HepG2 (cell line): ENCODE measurements around the gene RAPGEF5. TPM values are rescaled to one million over a fixed set of nuclear protein-coding genes. Genes with fewer than 3 reads are reported as not detected.

Experiments used
- ATAC-seq: fragments of 200-7000 bp; cut with Tn5 transposase; 3 replicates; pipeline ENCODE4 v1.9.1; 2020; ENCODE audit warnings: mild to moderate bottlenecking, moderate library complexity
- BruUV-seq: library from RNA; stranded (reverse); fragments of 400-500 nt; replicated peaks from 2 replicates; lab custom pipeline; 2021; lab: Mats Ljungman, UMichigan
- CTCF ChIA-PET: fragments of 300-600 bp; formaldehyde crosslinking; extraction: SDS; loops from one replicate; lab custom pipeline; 2021; ENCODE audit warnings: low total read pairs, inconsistent platforms, low intra/inter-chr PET ratio; lab: Yijun Ruan, JAX
- POLR2A ChIA-PET: fragments of 350-600 bp; sonication (Branson Sonifier 250); formaldehyde crosslinking; loops from one replicate; lab custom pipeline; 2020; ENCODE audit warnings: antibody characterized with exemption, inconsistent platforms; lab: Yijun Ruan, JAX
- DNase-seq: peaks from one replicate; pipeline ENCODE4 v3.0.0-alpha.2; 2015; ENCODE audit warnings: low spot score
- FAIRE-seq: peaks from 3 replicates; lab custom pipeline; 2011; peaks lifted over from hg19 to GRCh38; lab: Jason Lieb, UNC
- H2AFZ ChIP-seq: one replicate; pipeline ENCODE4 v1.6.1; 2011; ENCODE audit warnings: low read length, inconsistent platforms
- H3K27ac ChIP-seq: fragments of 300-600 bp; 3 replicates; pipeline ENCODE4 v1.8.0; 2011; ENCODE audit warnings: mixed run types, mild to moderate bottlenecking, mixed read lengths, low read length, inconsistent platforms; ENCODE audit not compliant: insufficient read depth; ENCODE audit errors: extremely low read length
- H3K27me3 ChIP-seq, 2 experiments: fragments of 200-600 bp in 1 of 2; 2 replicates in 1 of 2; 3 replicates in 1 of 2; pipeline versions ENCODE4 v1.6.0 to v1.8.0; 2011; ENCODE audit warnings: low read length in 2 of 2, mild to moderate bottlenecking in 2 of 2, moderate library complexity in 2 of 2, inconsistent platforms in 1 of 2; ENCODE audit not compliant: insufficient read depth in 2 of 2, control insufficient read depth in 1 of 2
- H3K36me3 ChIP-seq, 2 experiments: fragments of 200-600 bp in 1 of 2; replicated peaks in 1 of 2; 2 replicates in 1 of 2; 3 replicates in 1 of 2; pipeline versions ENCODE4 v1.5.1 to v1.8.0; 2011; ENCODE audit warnings: low read length in 2 of 2, inconsistent platforms in 1 of 2; ENCODE audit not compliant: insufficient read depth in 2 of 2, control insufficient read depth in 1 of 2
- H3K4me1 ChIP-seq: 2 replicates; pipeline ENCODE4 v1.5.1; 2012; ENCODE audit warnings: low read length, inconsistent platforms; ENCODE audit not compliant: insufficient read depth
- H3K4me2 ChIP-seq: 2 replicates; pipeline ENCODE4 v1.6.0; 2011; ENCODE audit warnings: low read depth, low read length, inconsistent platforms
- H3K4me3 ChIP-seq, 3 experiments: fragments of 200-600 bp in 1 of 3; sonication (generic), shearing (Covaris generic) in 1 of 3; replicated peaks in 1 of 3; 2 replicates each; pipeline ENCODE4 v1.5.1; 2011 to 2016; ENCODE audit warnings: low read length in 3 of 3, inconsistent platforms in 2 of 3, low read depth in 2 of 3, mild to moderate bottlenecking in 2 of 3, control low read depth in 1 of 3, mixed read lengths in 1 of 3; ENCODE audit not compliant: insufficient read depth in 1 of 3
- H3K79me2 ChIP-seq: one replicate; pipeline ENCODE4 v1.6.1; 2011; ENCODE audit warnings: low read length, inconsistent platforms; ENCODE audit not compliant: insufficient read depth
- H3K9ac ChIP-seq: 2 replicates; pipeline ENCODE4 v1.6.0; 2011; ENCODE audit warnings: mild to moderate bottlenecking, low read depth, low read length, inconsistent platforms; ENCODE audit not compliant: insufficient read depth
- H3K9me3 ChIP-seq: 2 replicates; pipeline ENCODE4 v1.5.1; 2012; ENCODE audit warnings: mild to moderate bottlenecking, low read length
- H4K20me1 ChIP-seq: 2 replicates; pipeline ENCODE4 v1.6.0; 2011; ENCODE audit warnings: inconsistent platforms, mild to moderate bottlenecking, low read length, moderate library complexity; ENCODE audit not compliant: insufficient read depth
- FOSL2 ChIP-seq: sonication (generic); formaldehyde crosslinking; IDR thresholded peaks from 2 replicates; pipeline ENCODE4 v1.4.0; 2020; ENCODE audit warnings: missing genetic modification reagents
- NFIC ChIP-seq: IDR thresholded peaks from 2 replicates; pipeline ENCODE4 v1.6.1; 2012; ENCODE audit warnings: mild to moderate bottlenecking, low read length, inconsistent platforms
- NR2F1 ChIP-seq, 2 experiments: fragments of 450-650 bp in 1 of 2; formaldehyde crosslinking in 1 of 2; IDR thresholded peaks; 2 replicates each; pipeline versions ENCODE4 v1.5.0 to v1.6.1; 2016 to 2020; ENCODE audit warnings: mild to moderate bottlenecking in 1 of 2, missing compliant biosample characterization in 1 of 2, missing genetic modification reagents in 1 of 2, moderate library complexity in 1 of 2
- NR2F6 ChIP-seq, 2 experiments: IDR thresholded peaks; 2 replicates each; pipeline ENCODE4 v1.6.1; 2016; ENCODE audit warnings: antibody characterized with exemption in 1 of 2, mild to moderate bottlenecking in 1 of 2
- SP1 ChIP-seq, 2 experiments: fragments of 450-650 bp in 1 of 2; sonication (generic) in 1 of 2; formaldehyde crosslinking in 1 of 2; IDR thresholded peaks; 2 replicates each; pipeline versions ENCODE4 v1.4.0 to v1.6.1; 2016 to 2020; ENCODE audit warnings: missing genetic modification reagents in 1 of 2
- TEAD3 ChIP-seq: optimal IDR thresholded peaks from 2 replicates; pipeline ENCODE3; 2016; ENCODE audit warnings: borderline replicate concordance
- ZFP41 ChIP-seq: sonication (generic); formaldehyde crosslinking; IDR thresholded peaks from 2 replicates; pipeline ENCODE4 v1.4.0; 2020; ENCODE audit warnings: mild to moderate bottlenecking, missing genetic modification reagents, borderline replicate concordance
- WGBS: methylation state at CpG from one replicate; pipeline ENCODE4 v1.1.6; 2017; ENCODE audit warnings: low lambda C conversion rate; 5-methylcytosine and 5-hydroxymethylcytosine counted together
- in situ Hi-C: cut with HindIII; loops from 2 replicates; pipeline ENCODE4 v1.10.0; 2017; ENCODE audit warnings: low pct_unique_long_range_greater_than_20kb; ENCODE audit not compliant: extremely low pct_ligation_motif_present
- intact Hi-C: fragments of 100-400 bp; cut with micrococcal nuclease; formaldehyde crosslinking; loops from one replicate; pipeline ENCODE4 v1.10.0; 2022; ENCODE audit not compliant: unreplicated experiment
- polyA plus RNA-seq, 8 experiments: library from polyadenylated mRNA; depleted of rRNA in 3 of 8; stranded (reverse) in 7 of 8; unstranded in 1 of 8; fragments of >200 nt; fragmentation: Illumina TruSeq in 4 of 8; extraction: Trizol in 4 of 8; gene quantifications; 2 replicates each; pipeline versions ENCODE4 v1.2.1 to v1.2.3, GENCODE V29; 2011 to 2016; ENCODE audit warnings: low read depth in 4 of 8, missing spikeins in 1 of 8, mixed read lengths in 1 of 8; ENCODE audit not compliant: insufficient read depth in 1 of 8
- total RNA-seq, 5 experiments: library from RNA; depleted of rRNA; stranded (reverse); fragments of >200 nt; fragmentation: Illumina TruSeq; extraction: Trizol; gene quantifications; 2 replicates each; pipeline ENCODE4 v1.2.3, GENCODE V29; 2016; ENCODE audit warnings: low read depth in 1 of 5
- TF ChIP-seq, protein P1 (sequence below): sonication (generic); formaldehyde crosslinking; IDR thresholded peaks from 2 replicates; pipeline ENCODE4 v1.8.0; 2022; ENCODE audit warnings: mild to moderate bottlenecking, missing genetic modification reagents
- TF ChIP-seq, protein P2 (sequence below): sonication (generic); formaldehyde crosslinking; IDR thresholded peaks from 2 replicates; pipeline ENCODE4 v1.5.1; 2020; ENCODE audit warnings: missing genetic modification reagents, mild to moderate bottlenecking, borderline replicate concordance
- TF ChIP-seq, protein P3 (sequence below): IDR thresholded peaks from 2 replicates; pipeline ENCODE4 v1.4.0; 2020; ENCODE audit warnings: mild to moderate bottlenecking, missing genetic modification reagents

The RAPGEF5 gene
- total and polyA plus RNA-seq, 2 of the 13 experiments (the other 11 are each of a cell fraction or from before 2014, with no cell fraction given) = 17.1 to 23.4 TPM

DNA sequence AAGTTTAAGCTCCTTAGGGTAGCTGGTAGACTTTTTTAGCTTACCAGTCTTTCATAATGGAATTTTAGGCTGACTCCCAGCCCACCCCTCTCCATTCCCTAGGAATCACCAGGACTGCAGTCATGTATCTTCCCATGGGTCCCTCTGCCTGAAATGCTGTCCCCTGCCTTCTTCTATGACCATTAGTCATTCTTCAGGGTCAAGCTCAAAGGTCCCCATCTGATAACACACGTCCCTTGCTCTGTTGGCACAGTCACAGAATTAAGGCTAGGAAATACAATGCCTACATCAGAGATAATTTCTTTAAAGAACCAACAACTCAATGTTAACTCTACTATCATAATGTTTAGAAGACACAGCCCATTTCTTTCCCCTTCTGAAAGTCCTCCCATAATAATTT lies 140.6 kb downstream of the RAPGEF5 start:
- no peak overlapping the region for H3K9ac ChIP-seq
- H3K9me3 ChIP-seq = no peaks in the 10 kb centered on the region
- no peak overlapping the region for H3K4me2 ChIP-seq
- no TSS peak for BruUV-seq
- TF ChIP-seq NR2F1 (CRISPR knock-in tag; IDR thresholded peaks at IDR 0.05) = peak in 1 of 2 experiments; percentile 32; a peak in 3 of 4 replicates
- TF ChIP-seq SP1 (IDR thresholded peaks at IDR 0.05) = no peak
- TF ChIP-seq SP1 (CRISPR knock-in tag; IDR thresholded peaks at IDR 0.05) = no peak
- peak; percentile 64 for TF ChIP-seq FOSL2 (CRISPR knock-in tag)
- no peak for TF ChIP-seq NR2F6 (IDR thresholded peaks at IDR 0.05)
- 0 out of 2 replicates have a peak, but pooled peaks have one; percentile 22 for TF ChIP-seq NR2F6 (CRISPR knock-in tag; IDR thresholded peaks at IDR 0.05)
- no peak for TF ChIP-seq ZFP41 (CRISPR knock-in tag)
- TF ChIP-seq TEAD3 = peak; percentile 17
- TF ChIP-seq, protein P1, sequence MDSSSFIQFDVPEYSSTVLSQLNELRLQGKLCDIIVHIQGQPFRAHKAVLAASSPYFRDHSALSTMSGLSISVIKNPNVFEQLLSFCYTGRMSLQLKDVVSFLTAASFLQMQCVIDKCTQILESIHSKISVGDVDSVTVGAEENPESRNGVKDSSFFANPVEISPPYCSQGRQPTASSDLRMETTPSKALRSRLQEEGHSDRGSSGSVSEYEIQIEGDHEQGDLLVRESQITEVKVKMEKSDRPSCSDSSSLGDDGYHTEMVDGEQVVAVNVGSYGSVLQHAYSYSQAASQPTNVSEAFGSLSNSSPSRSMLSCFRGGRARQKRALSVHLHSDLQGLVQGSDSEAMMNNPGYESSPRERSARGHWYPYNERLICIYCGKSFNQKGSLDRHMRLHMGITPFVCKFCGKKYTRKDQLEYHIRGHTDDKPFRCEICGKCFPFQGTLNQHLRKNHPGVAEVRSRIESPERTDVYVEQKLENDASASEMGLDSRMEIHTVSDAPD = no peak
- TF ChIP-seq, protein P2, sequence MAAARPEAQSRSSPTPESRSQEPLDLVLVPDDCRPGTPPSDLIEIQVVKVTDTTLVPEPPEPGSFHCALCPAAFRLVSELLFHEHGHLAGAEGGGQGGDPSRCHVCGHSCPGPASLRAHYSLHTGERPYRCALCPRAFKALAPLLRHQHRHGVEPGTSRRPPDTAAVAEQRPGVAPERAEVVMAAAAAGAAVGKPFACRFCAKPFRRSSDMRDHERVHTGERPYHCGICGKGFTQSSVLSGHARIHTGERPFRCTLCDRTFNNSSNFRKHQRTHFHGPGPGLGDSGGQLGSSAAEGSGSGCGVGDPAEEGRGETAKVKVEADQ (CRISPR knock-in tag) = no peak
- TF ChIP-seq, protein P3, sequence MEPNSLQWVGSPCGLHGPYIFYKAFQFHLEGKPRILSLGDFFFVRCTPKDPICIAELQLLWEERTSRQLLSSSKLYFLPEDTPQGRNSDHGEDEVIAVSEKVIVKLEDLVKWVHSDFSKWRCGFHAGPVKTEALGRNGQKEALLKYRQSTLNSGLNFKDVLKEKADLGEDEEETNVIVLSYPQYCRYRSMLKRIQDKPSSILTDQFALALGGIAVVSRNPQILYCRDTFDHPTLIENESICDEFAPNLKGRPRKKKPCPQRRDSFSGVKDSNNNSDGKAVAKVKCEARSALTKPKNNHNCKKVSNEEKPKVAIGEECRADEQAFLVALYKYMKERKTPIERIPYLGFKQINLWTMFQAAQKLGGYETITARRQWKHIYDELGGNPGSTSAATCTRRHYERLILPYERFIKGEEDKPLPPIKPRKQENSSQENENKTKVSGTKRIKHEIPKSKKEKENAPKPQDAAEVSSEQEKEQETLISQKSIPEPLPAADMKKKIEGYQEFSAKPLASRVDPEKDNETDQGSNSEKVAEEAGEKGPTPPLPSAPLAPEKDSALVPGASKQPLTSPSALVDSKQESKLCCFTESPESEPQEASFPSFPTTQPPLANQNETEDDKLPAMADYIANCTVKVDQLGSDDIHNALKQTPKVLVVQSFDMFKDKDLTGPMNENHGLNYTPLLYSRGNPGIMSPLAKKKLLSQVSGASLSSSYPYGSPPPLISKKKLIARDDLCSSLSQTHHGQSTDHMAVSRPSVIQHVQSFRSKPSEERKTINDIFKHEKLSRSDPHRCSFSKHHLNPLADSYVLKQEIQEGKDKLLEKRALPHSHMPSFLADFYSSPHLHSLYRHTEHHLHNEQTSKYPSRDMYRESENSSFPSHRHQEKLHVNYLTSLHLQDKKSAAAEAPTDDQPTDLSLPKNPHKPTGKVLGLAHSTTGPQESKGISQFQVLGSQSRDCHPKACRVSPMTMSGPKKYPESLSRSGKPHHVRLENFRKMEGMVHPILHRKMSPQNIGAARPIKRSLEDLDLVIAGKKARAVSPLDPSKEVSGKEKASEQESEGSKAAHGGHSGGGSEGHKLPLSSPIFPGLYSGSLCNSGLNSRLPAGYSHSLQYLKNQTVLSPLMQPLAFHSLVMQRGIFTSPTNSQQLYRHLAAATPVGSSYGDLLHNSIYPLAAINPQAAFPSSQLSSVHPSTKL (CRISPR knock-in tag) = 0 out of 2 replicates have a peak, but pooled peaks have one; percentile 16
- TF ChIP-seq NFIC = no peak
- ChIA-PET CTCF (no interaction called here), POLR2A (no interaction called here)
- DNase-seq (peak; percentile 23), ATAC-seq (peak; percentile 72), FAIRE-seq (no peak)
- WGBS = 50% methylated on average over 1 of the region's 1 CpG
- H2AFZ ChIP-seq = no peak overlapping the region
- H3K79me2 ChIP-seq = no peaks in the 10 kb centered on the region
- H3K36me3 ChIP-seq = peaks cover 14 to 64% of the 10 kb centered on the region in 2 experiments
- no peaks in the 10 kb centered on the region for H3K27me3 ChIP-seq
- H4K20me1 ChIP-seq = no peaks in the 10 kb centered on the region; the same call in 1 of the 2 replicates
- no peak overlapping the region for H3K27ac ChIP-seq
- H3K4me3 ChIP-seq = no peak overlapping the region
- intact Hi-C loops = no loop called here
- in situ Hi-C loops = no loop called here
- peaks cover 29% of the 10 kb centered on the region for H3K4me1 ChIP-seq
